ENCODE measurements around the gene SLC4A3.
"Not testable (repeated sequence)": the region's sequence is repeated elsewhere in the genome, so short reads cannot be mapped to it uniquely, and the experiment has no call there.

GRCh38 chr2:219651656-219652055, 24.2 kb downstream of the SLC4A3 start:
- TF ChIP-seq, protein P1, sequence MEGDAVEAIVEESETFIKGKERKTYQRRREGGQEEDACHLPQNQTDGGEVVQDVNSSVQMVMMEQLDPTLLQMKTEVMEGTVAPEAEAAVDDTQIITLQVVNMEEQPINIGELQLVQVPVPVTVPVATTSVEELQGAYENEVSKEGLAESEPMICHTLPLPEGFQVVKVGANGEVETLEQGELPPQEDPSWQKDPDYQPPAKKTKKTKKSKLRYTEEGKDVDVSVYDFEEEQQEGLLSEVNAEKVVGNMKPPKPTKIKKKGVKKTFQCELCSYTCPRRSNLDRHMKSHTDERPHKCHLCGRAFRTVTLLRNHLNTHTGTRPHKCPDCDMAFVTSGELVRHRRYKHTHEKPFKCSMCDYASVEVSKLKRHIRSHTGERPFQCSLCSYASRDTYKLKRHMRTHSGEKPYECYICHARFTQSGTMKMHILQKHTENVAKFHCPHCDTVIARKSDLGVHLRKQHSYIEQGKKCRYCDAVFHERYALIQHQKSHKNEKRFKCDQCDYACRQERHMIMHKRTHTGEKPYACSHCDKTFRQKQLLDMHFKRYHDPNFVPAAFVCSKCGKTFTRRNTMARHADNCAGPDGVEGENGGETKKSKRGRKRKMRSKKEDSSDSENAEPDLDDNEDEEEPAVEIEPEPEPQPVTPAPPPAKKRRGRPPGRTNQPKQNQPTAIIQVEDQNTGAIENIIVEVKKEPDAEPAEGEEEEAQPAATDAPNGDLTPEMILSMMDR (IDR thresholded peaks at IDR 0.05; ENCODE audit: control extremely low read depth in 1 of 3, insufficient read depth in 1 of 3, low read depth in 1 of 3, low read length in 3 of 3), result not testable (repeated sequence)
- not testable (repeated sequence) for TF ChIP-seq SUZ12 (IDR thresholded peaks at IDR 0.05; ENCODE audit: low read length); CHD1 (IDR thresholded peaks at IDR 0.05; ENCODE audit: low read depth, low read length); HDAC2 (IDR thresholded peaks at IDR 0.05; ENCODE audit: borderline replicate concordance in 1 of 2, low read depth in 2 of 2, low read length in 2 of 2); TAF7 (optimal IDR thresholded peaks at IDR 0.05; ENCODE audit: borderline replicate concordance, low read depth, low read length); POLR2A (IDR thresholded peaks at IDR 0.05; ENCODE audit: control extremely low read depth in 1 of 2, low read depth in 2 of 2, low read length in 2 of 2)
- TF ChIP-seq, protein P2, sequence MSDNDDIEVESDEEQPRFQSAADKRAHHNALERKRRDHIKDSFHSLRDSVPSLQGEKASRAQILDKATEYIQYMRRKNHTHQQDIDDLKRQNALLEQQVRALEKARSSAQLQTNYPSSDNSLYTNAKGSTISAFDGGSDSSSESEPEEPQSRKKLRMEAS (IDR thresholded peaks at IDR 0.05), result not testable (repeated sequence)
